ENCODE data around the gene THBS2. TPM values are rescaled to one million over a fixed set of nuclear protein-coding genes. Genes with fewer than 3 reads are reported as not detected.
"Not testable (repeated sequence)": the region's sequence is repeated elsewhere in the genome, so short reads cannot be mapped to it uniquely, and the experiment has no call there.

THBS2 gene
- polyA plus RNA-seq, 6 donors from 2014 or later, result 0.05 to 0.13 (median 0.07) TPM; not detected in 2

DNA sequence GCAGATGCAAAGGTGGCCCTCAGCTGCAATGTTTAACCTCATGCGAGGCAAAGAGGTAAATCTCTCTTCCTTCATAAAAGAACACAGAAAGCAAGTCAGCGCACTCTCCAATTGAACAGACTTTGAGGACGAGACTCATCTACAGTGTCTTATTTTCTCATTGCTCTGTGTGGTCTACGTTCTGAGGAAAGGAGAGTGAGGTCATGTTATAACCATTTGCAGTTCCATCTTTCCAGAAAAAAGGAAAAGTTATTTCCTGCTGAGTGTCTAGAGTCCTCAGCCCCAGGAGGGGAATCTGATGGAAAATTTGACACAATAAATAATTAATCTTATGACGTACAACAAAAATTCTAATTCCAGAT lies 35.6 kb upstream of the THBS2 start:
- H3K27ac Mint-ChIP-seq, result no peak overlapping the region
- H3K4me1 Mint-ChIP-seq, result no peaks in the 10 kb centered on the region
- no peak overlapping the region for H3K4me3 Mint-ChIP-seq
- peaks cover 0 to 2% (median 0%) of the 10 kb centered on the region in 7 donors for H3K9me3 Mint-ChIP-seq
- ATAC-seq (ENCODE audit: low read depth in 2 of 2) (no peak), DNase-seq (no peak)
- H3K27me3 Mint-ChIP-seq, result peaks cover 0 to 3% (median 2%) of the 10 kb centered on the region in 3 donors
- H3K36me3 Mint-ChIP-seq, result no peaks in the 10 kb centered on the region

DNA sequence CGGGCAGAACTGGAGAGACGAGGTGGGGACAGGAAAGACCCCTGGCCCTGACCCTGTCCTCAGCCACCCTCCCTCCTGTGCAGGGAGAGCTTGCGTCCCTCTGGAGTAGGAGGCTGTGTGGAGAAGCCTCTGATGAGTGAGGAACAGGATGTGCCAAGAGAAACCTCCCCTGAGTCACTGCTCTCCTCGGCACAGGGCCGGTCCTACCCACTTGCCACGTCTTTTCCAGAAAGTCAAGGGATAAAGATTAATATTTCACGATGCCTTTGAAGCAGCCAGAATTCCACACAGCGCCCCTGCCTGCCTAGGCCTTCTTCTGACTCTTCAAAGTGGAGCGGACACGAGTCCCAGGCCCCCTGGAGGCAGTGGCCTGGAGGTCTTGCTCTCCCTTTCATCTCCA lies 34.9 kb upstream of the THBS2 start:
- no peak for DNase-seq

DNA sequence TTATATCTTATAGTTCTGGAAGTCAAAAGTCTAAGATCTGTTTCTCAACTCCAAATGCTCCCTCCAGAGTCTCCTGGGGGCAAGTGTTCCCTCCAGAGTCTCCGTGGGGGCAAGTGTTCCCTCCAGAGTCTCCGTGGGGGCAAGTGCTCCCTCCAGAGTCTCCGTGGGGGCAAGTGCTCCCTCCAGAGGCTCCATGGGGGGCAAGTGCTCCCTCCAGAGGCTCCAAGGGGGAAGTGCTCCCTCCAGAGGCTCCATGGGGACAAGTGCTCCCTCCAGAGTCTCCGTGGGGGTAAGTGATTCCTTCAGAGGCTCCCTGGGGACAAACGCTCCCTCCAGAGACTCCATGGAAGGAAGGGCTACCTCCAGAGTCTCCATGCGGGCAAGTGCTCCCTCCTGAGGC lies 34.0 kb upstream of the THBS2 start:
- H3K9me3 Mint-ChIP-seq, result peaks cover 0 to 2% (median 0%) of the 10 kb centered on the region in 7 donors
- ATAC-seq (ENCODE audit: low read depth in 2 of 2), result no peak
- no peaks in the 10 kb centered on the region for H3K27me3 Mint-ChIP-seq
- H3K36me3 Mint-ChIP-seq, result no peaks in the 10 kb centered on the region
- H3K27ac Mint-ChIP-seq, result no peak overlapping the region
- no peaks in the 10 kb centered on the region for H3K4me1 Mint-ChIP-seq
- DNase-seq, result no peak
- no peak overlapping the region for H3K4me3 Mint-ChIP-seq

More for the DNA sequence above, 34.9 kb upstream of the THBS2 start:
- H3K36me3 Mint-ChIP-seq, result no peaks in the 10 kb centered on the region
- H3K27ac Mint-ChIP-seq, result no peak overlapping the region
- no peak overlapping the region for H3K4me3 Mint-ChIP-seq
- no peak for ATAC-seq (ENCODE audit: low read depth in 2 of 2)
- peaks cover 0 to 2% (median 0%) of the 10 kb centered on the region in 7 donors for H3K9me3 Mint-ChIP-seq
- H3K27me3 Mint-ChIP-seq, result no peaks in the 10 kb centered on the region
- H3K4me1 Mint-ChIP-seq, result no peaks in the 10 kb centered on the region

DNA sequence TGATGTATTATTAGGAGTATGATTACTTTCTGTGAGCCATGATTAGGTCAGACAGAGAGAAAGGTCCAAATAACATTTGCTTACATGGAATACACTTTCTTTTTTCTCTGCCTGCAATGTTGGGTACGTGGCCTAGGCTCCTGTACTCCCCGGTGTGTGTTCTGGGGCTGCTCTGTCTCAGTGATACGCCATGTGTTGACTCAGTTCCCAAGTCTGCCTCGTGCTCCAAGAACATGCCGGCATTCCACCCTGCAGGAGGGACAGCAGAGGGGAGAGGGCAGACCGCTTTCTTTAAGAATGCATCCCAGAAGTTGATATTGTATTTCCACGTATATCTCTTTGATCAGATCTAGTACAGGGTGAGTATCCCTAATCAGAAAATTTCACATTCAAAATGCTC lies 33.3 kb upstream of the THBS2 start:
- no peaks in the 10 kb centered on the region for H3K36me3 Mint-ChIP-seq
- no peak overlapping the region for H3K27ac Mint-ChIP-seq
- no peaks in the 10 kb centered on the region for H3K4me1 Mint-ChIP-seq
- ATAC-seq (ENCODE audit: low read depth in 2 of 2) (no peak), DNase-seq (no peak)
- H3K27me3 Mint-ChIP-seq, result no peaks in the 10 kb centered on the region
- peaks cover 0 to 2% (median 0%) of the 10 kb centered on the region in 7 donors for H3K9me3 Mint-ChIP-seq
- H3K4me3 Mint-ChIP-seq, result no peak overlapping the region

DNA sequence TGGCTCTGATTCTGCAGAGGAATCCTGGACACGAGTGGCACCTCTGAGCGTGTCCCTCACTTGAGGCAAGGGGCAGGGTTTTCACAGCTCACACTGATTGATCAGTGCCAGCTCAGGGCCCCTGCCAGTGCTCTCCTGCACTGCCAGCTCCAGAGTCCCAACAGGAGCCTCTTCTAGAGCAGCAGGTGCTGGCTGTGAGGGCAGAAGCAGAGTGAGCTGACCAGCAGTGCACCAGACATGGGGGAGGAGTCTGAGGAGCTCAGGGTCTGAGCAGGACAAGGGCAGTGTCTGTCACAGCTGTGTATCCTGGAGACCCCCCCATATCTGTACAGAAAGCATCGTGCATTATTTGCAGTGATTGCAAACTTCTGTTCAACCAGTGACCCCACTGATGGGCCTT lies 31.5 kb upstream of the THBS2 start:
- Mint-ChIP-seq H3K4me3 (no peak overlapping the region), H3K4me1 (no peaks in the 10 kb centered on the region), H3K27me3 (no peaks in the 10 kb centered on the region), H3K9me3 (no peaks in the 10 kb centered on the region), H3K36me3 (no peaks in the 10 kb centered on the region), H3K27ac (no peak overlapping the region)
- ATAC-seq (ENCODE audit: low read depth in 2 of 2) (no peak), DNase-seq (no peak)

GRCh38 chr6:169283924-169284323 lies 30.3 kb upstream of the THBS2 start:
- no peak for DNase-seq
- Mint-ChIP-seq H3K9me3 (no peaks in the 10 kb centered on the region), H3K4me3 (no peak overlapping the region), H3K4me1 (no peaks in the 10 kb centered on the region), H3K27ac (no peak overlapping the region), H3K36me3 (no peaks in the 10 kb centered on the region), H3K27me3 (no peaks in the 10 kb centered on the region)
- ATAC-seq (ENCODE audit: low read depth in 2 of 2), result no peak

DNA sequence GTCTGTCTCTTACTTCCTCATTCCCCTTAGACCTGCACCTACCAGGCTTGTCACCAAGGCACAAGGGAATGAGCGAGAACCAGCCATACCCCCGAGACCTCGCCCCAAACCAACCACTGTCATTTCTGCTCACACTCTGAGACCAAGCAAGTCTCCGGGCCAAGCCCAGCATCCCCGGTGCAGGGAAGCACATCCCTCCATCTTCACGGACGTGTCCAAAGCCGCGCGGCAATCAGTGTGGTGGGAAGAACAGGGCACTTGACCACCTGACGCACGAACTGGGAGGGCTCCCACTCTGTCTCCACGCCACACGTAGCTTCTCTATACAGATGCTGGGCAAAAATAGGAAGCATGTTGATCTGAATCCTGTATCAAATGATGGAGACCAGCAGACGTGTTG lies 28.4 kb upstream of the THBS2 start:
- H3K36me3 Mint-ChIP-seq, result no peaks in the 10 kb centered on the region
- no peaks in the 10 kb centered on the region for H3K4me1 Mint-ChIP-seq
- H3K4me3 Mint-ChIP-seq, result no peak overlapping the region
- H3K27ac Mint-ChIP-seq, result no peak overlapping the region
- H3K9me3 Mint-ChIP-seq, result no peaks in the 10 kb centered on the region
- no peaks in the 10 kb centered on the region for H3K27me3 Mint-ChIP-seq
- ATAC-seq (ENCODE audit: low read depth in 2 of 2) (no peak), DNase-seq (no peak)

DNA sequence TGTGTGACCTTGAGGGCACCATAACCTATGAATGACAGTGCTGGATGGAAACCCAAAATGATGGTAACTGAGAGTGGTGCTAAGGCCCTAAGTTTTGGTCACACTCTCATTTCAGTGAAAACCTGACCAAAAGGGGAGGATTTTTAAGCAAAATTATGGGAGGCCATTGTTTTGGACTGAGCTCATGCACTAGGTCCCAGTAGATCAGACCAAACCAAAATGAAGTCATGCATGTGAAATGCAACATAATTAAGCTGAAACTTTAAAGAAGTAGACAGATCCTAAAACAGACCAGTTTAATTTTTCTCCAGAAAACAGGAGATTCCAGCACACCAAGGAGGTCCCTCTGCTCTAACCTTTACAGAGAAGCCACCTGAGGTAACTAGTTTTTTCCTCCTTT lies 24.0 kb upstream of the THBS2 start:
- no peak overlapping the region for H3K27ac Mint-ChIP-seq

DNA sequence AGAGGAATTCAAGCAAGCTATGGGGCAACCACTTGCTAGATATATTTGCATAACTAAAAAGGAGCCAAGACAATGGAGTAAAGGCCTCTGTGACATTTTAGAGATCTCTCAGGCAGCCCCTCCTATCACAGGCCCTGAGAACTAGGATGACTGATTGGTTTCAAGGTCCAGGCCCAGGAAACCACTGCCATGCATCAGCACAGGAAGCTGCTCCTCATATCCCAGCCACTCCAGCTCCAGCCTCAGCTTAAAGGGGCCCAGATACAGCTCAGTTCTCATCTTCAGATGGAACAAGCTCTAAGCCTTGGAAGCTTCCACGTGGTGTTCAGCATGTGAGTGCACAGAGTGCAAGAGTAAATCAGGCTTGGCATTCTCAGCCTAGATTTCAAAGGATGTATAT lies 21.1 kb upstream of the THBS2 start:
- Mint-ChIP-seq H3K27ac (no peak overlapping the region), H3K4me1 (no peaks in the 10 kb centered on the region), H3K4me3 (no peak overlapping the region), H3K27me3 (peaks cover 0 to 5% (median 5%) of the 10 kb centered on the region in 3 donors), H3K9me3 (no peaks in the 10 kb centered on the region), H3K36me3 (no peaks in the 10 kb centered on the region)
- DNase-seq, result no peak
- ATAC-seq (ENCODE audit: low read depth in 2 of 2), result no peak

More for the DNA sequence above, 24.0 kb upstream of the THBS2 start:
- Mint-ChIP-seq H3K4me1 (no peaks in the 10 kb centered on the region), H3K4me3 (no peak overlapping the region), H3K27me3 (no peaks in the 10 kb centered on the region), H3K36me3 (no peaks in the 10 kb centered on the region), H3K9me3 (no peaks in the 10 kb centered on the region)
- DNase-seq (no peak), ATAC-seq (ENCODE audit: low read depth in 2 of 2) (no peak)

- Mint-ChIP-seq H3K9me3 (no peaks in the 10 kb centered on the region), H3K27me3 (peaks cover 0 to 5% (median 5%) of the 10 kb centered on the region in 3 donors), H3K4me1 (no peaks in the 10 kb centered on the region), H3K27ac (no peak overlapping the region), H3K36me3 (no peaks in the 10 kb centered on the region), H3K4me3 (no peak overlapping the region)
- DNase-seq (no peak), ATAC-seq (ENCODE audit: low read depth in 2 of 2) (no peak)
Measured at GRCh38 chr6:169273511-169273910, 19.9 kb upstream of the THBS2 start.

GRCh38 chr6:169271877-169272216 lies 18.2 kb upstream of the THBS2 start:
- no peak overlapping the region for H3K4me3 Mint-ChIP-seq
- peak overlapping the region in 1 of 6 donors; percentile 1 for H3K27ac Mint-ChIP-seq
- no peaks in the 10 kb centered on the region for H3K36me3 Mint-ChIP-seq
- peaks cover 0 to 5% (median 5%) of the 10 kb centered on the region in 3 donors for H3K27me3 Mint-ChIP-seq
- ATAC-seq (ENCODE audit: low read depth in 2 of 2) (no peak), DNase-seq (no peak)
- H3K9me3 Mint-ChIP-seq, result peaks cover 0 to 6% (median 1%) of the 10 kb centered on the region in 7 donors
- no peaks in the 10 kb centered on the region for H3K4me1 Mint-ChIP-seq

- Mint-ChIP-seq H3K27ac (peak overlapping the region in 2 of 6 donors; percentile 64 to 93), H3K36me3 (no peaks in the 10 kb centered on the region), H3K4me3 (no peak overlapping the region), H3K9me3 (peaks cover 0 to 6% (median 1%) of the 10 kb centered on the region in 7 donors), H3K27me3 (peaks cover 0 to 5% (median 5%) of the 10 kb centered on the region in 3 donors), H3K4me1 (no peaks in the 10 kb centered on the region)
- DNase-seq (no peak), ATAC-seq (ENCODE audit: low read depth in 2 of 2) (no peak)
Measured at GRCh38 chr6:169271158-169271876, 17.7 kb upstream of the THBS2 start.

GRCh38 chr6:169270077-169270380 lies 16.4 kb upstream of the THBS2 start:
- not testable (repeated sequence) for H3K27ac Mint-ChIP-seq; DNase-seq; H3K4me3 Mint-ChIP-seq; H3K9me3 Mint-ChIP-seq; H3K36me3 Mint-ChIP-seq; H3K27me3 Mint-ChIP-seq; H3K4me1 Mint-ChIP-seq; ATAC-seq (ENCODE audit: low read depth in 2 of 2)

GRCh38 chr6:169269180-169270076 lies 15.8 kb upstream of the THBS2 start:
- Mint-ChIP-seq H3K4me3 (no peak overlapping the region), H3K4me1 (no peaks in the 10 kb centered on the region), H3K36me3 (no peaks in the 10 kb centered on the region), H3K27me3 (peaks cover 5 to 10% (median 5%) of the 10 kb centered on the region in 3 donors), H3K9me3 (peaks cover 0 to 6% (median 1%) of the 10 kb centered on the region in 7 donors), H3K27ac (no peak overlapping the region)
- ATAC-seq (ENCODE audit: low read depth in 2 of 2) (no peak), DNase-seq (no peak)

Data from naive B cell (primary cell).